Eye (tissue), 1 donor: ENCODE data around the gene TSPAN4.

Experiments used
- DNase-seq: peaks from one replicate; pipeline ENCODE4 v3.0.0-alpha.2; 2015

TSPAN4 gene

GRCh38 chr11:853682-854448, 11.2 kb downstream of the TSPAN4 start:
- DNase-seq, result no peak

DNA sequence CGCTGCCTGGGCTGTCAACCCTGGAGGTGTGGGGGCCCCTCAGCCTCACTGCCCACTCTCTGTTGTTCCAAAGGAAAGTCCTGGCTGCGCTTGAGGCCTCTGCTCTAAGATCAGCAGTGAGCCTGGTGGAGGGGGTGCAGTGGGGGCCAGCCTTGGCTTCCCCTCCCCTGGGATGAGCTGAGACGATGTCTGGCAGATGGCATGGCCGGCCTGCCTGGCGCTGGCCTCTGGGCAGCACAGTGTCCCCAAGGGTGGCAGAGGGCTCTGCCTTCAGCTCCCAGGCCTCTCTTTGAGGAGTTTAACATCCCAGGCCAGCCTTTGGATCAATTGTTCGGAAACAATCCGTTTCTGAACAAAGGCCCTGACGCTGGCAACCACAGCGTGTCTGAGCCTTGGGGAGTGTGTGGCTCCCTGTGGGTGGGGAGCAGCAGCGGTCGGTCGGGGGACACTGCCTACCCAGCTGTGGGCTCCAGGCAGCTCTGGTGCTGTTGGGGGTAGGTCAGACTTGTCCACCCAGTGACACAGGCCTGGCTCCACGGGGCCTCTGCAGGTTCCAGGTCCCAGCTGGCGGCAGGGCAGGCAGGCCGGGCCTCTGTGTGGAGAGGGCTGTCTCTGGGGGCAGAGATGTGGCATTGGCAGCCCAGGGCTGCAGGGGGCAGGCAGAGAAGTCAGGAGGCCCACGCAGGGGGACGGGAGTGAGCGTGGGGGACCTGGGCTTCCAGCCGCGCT, 12.1 kb downstream of the TSPAN4 start:
- DNase-seq, result peak; percentile 68

DNA sequence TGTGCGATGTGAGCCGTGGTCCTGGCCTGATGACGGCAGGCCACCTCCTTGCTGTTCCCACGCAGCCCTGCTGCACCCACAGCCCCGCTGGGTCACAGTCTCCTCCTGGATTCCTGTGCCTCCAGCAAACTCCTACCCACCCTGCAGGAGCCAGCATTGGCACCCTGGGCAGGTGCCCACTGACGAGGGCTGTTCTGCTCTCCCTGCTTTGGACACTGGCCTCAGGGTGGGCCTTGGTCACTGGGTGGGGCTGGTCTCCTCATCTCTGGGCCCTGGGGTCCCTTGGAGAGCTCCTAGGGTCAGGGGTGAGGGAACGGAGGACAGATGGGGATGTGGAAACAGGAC, 12.7 kb downstream of the TSPAN4 start:
- no peak for DNase-seq

DNA sequence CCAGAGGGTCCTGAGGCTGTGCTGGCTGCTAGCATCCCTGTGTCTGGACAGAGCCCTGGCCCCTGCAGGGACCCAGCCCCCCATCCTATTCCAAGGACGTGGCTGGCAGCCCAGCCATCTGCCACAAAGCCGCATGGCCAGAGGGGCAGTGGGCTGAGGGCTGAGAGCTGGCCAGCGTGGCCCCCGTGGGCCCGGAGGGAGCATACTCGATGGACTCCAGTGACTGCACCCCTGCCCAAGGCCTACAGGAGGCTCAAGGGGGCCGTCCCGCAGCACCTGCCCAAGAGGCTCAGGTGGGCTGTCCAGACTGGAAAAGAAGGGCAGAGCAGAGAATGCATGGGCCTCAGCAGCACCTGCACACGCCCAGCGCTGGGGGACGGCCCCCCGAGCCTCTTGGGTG, 13.1 kb downstream of the TSPAN4 start:
- DNase-seq, result no peak

DNA sequence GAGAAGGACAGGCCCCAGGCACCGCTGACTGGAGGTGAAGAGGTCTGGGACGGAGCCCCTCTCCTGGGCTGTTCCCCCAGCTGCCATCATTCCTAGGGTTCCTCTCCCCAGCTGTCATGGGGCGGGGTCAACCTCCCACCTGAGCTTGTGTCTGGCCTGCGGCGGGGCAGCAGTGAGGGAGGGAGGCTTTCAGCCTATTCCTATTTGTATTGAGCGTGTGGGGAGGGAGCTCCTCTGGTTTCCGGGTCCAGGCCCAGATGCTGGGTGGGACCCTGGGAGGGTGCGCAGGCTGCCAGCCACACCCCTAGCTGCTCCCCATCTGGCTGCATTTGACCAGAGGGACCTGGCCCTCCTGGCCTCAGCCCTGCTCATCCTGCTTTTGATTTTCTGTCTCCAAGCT, 13.7 kb downstream of the TSPAN4 start:
- DNase-seq, result no peak

- DNase-seq, result no peak
Measured at GRCh38 chr11:858053-858761, 15.6 kb downstream of the TSPAN4 start.

DNA sequence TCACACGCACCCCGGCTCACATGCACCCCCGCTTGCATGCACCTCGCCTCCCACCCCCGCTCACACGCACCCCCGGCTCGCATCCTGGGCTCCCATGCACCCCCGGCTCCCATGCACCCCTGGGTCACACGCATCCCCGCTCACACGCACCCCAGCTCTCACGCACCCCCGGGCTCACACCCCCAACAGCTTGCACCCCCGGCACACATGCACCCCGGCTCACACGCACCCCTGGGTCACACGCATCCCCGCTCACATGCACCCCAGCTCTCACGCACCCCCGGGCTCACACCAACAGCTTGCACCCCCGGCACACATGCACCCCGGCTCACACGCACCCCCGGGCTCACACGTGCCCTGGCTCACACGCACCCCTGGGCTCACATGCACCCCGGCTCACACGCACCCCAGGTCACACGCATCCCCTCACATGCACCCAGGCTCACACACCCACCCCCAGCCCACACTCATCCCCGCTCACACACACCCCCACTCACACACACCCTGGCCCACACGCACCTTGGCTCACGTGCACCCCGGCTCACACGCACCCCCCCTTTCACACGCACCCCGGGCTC, 16.2 kb downstream of the TSPAN4 start:
- DNase-seq, result no peak

DNA sequence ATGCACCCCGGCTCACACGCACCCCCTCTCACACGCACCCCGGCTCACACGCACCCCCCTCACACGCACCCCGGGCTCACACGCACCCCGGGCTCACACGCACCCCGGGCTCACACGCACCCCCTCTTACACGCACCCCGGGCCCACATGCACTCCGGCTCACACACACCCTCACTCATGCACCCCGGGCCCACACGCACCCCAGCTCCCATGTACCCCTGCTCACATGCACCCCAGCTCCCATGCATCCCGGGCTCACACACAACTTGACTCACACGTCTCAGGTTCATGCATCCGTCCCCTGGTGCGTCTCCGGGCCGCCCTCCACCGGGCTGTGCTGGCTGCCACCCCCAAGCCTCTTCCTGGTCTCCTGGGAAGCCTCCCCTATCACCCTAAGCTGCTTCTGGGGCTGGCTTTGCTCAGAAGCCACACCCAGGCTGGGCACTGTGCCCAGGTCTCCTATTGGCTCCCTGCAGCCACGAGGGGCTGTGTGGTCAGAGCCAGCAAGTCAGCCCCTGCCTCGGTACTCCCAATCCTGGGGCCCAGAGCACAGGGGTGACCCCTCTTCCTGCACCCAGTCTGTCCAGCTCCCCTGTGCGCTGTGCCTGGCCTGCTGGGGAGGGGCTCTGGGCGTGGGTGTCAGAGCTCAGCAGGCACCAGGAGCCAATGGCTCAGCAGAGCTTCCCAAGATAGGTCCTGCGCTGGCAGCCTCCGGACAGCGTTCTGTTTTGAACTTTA, 16.9 kb downstream of the TSPAN4 start:
- DNase-seq, result peak; percentile 81

DNA sequence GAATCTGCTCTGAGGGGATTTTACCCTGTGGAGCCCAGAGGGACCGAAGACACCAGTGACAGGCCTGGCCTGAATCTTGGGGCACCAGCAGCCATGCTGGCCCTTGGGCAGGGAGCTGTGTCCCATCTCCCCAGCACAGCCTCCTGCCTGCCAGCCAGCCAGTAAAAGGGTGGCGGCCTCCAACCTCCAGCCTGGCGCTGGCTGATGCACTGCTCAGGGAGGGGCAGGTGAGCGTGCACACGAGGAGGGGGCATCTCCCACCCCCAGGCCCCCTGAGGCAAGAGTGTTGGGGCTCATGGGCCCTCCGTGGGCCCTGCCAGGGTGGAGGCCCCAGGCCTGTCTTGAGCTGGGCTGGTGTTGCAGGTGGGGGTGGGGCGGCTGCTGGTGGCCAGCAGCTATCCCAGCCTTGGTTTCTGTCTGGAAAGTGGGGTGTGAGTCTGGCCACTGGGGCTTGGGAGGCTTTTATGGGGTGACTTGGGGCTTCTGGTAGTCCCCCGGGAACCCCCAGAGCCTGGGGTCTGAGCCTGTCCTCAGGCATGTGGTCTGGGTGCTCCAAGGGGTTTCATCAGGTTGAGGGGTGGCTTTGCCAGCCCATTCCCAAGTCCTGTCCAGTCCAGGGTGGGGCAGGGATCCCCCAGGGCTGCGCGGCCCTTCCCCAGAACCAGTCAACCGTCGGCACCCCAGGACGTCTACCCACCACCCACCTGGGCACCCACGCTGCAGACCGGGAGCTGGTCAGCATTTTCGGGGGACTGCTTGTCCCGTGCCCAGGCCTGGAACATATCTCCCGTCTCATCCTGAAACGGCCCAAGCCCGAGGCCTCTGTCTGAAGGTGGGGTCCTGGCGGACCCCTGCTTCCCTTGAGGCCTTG, 17.8 kb downstream of the TSPAN4 start:
- no peak for DNase-seq

DNA sequence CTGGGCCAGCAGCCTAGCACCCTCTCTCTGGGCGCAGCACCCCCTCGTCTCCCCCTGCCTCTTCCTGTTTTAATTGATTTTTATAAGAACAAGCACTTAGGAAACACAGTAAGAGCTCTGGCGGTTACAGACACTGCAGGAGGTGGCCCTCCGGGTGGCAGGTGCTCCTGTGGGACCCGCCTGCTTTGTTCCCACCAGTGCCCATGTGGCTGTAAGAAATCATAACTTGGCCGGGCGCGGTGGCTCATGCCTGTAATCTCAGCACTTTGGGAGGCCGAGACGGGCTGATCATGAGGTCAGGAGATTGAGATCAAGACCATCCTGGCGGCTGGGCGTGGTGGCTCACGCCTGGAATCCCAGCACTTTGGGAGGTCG, 18.4 kb downstream of the TSPAN4 start:
- DNase-seq, result no peak

GRCh38 chr11:862081-862661, 19.5 kb downstream of the TSPAN4 start:
- DNase-seq, result peak; percentile 73

- no peak for DNase-seq
Measured at GRCh38 chr11:862696-863022, 20.0 kb downstream of the TSPAN4 start.

DNA sequence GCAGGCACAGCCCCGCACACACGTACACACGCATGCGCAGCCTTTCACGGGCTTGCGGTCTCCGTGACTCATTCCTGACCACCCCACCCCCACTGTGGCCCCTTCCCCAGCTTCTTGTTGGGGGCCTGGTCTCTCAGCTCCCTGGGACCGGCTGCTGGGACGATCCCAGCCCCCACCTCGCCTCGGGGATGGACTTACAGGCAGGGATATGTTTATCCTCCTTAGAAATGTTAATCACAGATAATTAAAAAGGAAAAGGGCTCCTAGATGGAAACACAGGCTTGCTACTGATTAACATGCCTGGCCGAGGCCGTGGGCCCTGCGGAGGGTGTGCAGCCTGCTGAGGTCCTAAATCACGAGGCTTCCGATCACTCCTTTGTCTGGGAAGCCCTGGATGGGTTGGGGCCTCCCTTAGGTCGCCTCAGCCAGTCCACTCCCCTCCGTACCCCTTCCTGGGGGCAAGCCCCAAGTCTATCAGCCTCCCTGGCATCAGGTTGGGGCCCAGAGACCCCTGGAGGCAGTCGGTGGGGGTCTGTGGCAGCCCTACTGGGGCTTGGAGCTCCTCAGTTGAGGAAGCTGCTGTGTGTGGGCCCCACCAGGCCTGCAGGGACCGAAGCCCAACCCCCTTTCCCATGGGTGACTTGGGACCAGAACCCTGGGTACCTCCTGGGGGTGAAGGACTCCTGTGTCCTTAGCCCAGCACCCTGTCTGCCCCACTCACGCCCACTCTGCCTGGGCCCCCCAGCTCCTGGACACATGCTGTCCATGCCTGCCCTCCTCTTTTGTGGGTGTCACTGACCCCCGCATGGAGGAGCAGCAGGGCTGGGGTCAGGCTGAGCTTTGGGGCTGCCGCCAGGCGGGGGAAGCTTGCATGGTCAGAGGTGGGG, 20.6 kb downstream of the TSPAN4 start:
- DNase-seq, result peak; percentile 70

- DNase-seq, result peak; percentile 1
Measured at GRCh38 chr11:863910-864827, 21.5 kb downstream of the TSPAN4 start.

- no peak for DNase-seq
Measured at GRCh38 chr11:864898-865297, 22.2 kb downstream of the TSPAN4 start.

- no peak for DNase-seq
Measured at GRCh38 chr11:865462-866430, 23.1 kb downstream of the TSPAN4 start.

GRCh38 chr11:866481-866880, 23.8 kb downstream of the TSPAN4 start:
- no peak for DNase-seq

DNA sequence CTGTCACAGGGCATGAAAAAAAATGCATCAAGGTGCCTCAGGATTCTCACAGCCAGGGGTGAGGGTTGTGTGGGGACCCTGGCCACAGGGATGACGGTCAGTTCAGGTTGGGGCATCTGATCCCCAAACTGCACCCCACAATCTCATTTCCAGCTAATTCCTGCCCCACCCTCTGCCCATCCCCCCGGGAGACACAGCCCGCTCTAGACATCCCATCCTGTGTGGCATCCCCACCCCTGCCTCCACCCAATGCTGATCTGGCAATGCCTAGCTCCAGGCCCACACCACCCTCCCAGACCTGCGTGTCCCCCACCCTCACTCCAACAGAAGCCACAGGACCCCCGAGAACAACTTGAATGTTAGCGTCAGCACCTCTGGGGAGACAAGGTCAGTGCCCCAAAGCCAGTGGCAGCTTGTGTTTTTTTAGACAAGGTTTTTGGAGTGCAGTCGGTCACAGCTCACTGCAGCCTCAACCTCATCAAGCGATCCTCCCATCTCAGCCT, 25.3 kb downstream of the TSPAN4 start:
- no peak for DNase-seq
